K562 (cell line): ENCODE measurements around the gene TERC. TPM values are rescaled to one million over a fixed set of nuclear protein-coding genes. Genes with fewer than 3 reads are reported as not detected.
A peak's percentile ranks its signal among the peaks of the same experiment; 100 is the strongest.

Experiments
- ASH1L ChIP-seq: fragments of 450-650 bp; IDR thresholded peaks from 2 replicates; pipeline ENCODE4 v1.6.1; 2018; ENCODE audit warnings: borderline replicate concordance, mild to moderate bottlenecking, low read depth; ENCODE audit not compliant: partially characterized antibody
- BCLAF1 ChIP-seq, 2 experiments: fragments of 450-650 bp in 1 of 2; IDR thresholded peaks; 2 replicates each; pipeline ENCODE4 v1.6.1; 2011 to 2017; ENCODE audit warnings: low read depth in 2 of 2, antibody characterized with exemption in 1 of 2, borderline replicate concordance in 1 of 2, low read length in 1 of 2, mild to moderate bottlenecking in 1 of 2, mixed read lengths in 1 of 2; ENCODE audit not compliant: control insufficient read depth in 1 of 2
- BRD4 ChIP-seq: fragments of 200-600 bp; sonication (generic); IDR thresholded peaks from 2 replicates; pipeline ENCODE4 v1.6.1; 2017; ENCODE audit warnings: inconsistent platforms
- BRD9 ChIP-seq: fragments of 450-650 bp; IDR thresholded peaks from 2 replicates; pipeline ENCODE4 v1.6.1; 2018; ENCODE audit warnings: low read depth; ENCODE audit not compliant: partially characterized antibody
- CBX3 ChIP-seq, 2 experiments: IDR thresholded peaks; 1 replicate in 1 of 2; 2 replicates in 1 of 2; pipeline ENCODE4 v1.6.1; 2012; ENCODE audit warnings: inconsistent platforms in 2 of 2, low read length in 2 of 2, borderline replicate concordance in 1 of 2, control low read depth in 1 of 2
- CREB3L1 ChIP-seq: fragments of 450-650 bp; IDR thresholded peaks from 2 replicates; pipeline ENCODE4 v1.6.1; 2014; ENCODE audit warnings: low read depth, mild to moderate bottlenecking, moderate library complexity, borderline replicate concordance
- E2F6 ChIP-seq, 2 experiments: IDR thresholded peaks; 2 replicates each; pipeline ENCODE4 v1.6.1; 2011; ENCODE audit warnings: borderline replicate concordance in 1 of 2, control low read depth in 1 of 2, low read depth in 1 of 2, low read length in 1 of 2, mild to moderate bottlenecking in 1 of 2, mixed read lengths in 1 of 2, moderate library complexity in 1 of 2; ENCODE audit not compliant: insufficient read depth in 1 of 2, insufficient read length in 1 of 2, poor library complexity in 1 of 2, severe bottlenecking in 1 of 2; ENCODE audit errors: extremely low read depth in 1 of 2
- E4F1 ChIP-seq: fragments of 250-450 bp; sonication (Bioruptor Pico); IDR thresholded peaks from 2 replicates; pipeline ENCODE4 v1.5.0; 2021; ENCODE audit warnings: mild to moderate bottlenecking, borderline replicate concordance
- ELF2 ChIP-seq: fragments of 250-450 bp; sonication (Bioruptor Pico); IDR thresholded peaks from 2 replicates; pipeline ENCODE4 v1.5.0; 2021; ENCODE audit warnings: mild to moderate bottlenecking
- EP400 ChIP-seq: fragments of 450-650 bp; IDR thresholded peaks from 2 replicates; pipeline ENCODE4 v1.6.1; 2017; ENCODE audit warnings: antibody characterized with exemption, mild to moderate bottlenecking, moderate library complexity
- HDAC1 ChIP-seq, 2 experiments: fragments of 450-650 bp; IDR thresholded peaks; 2 replicates each; pipeline ENCODE4 v1.6.1; 2016 to 2017; ENCODE audit warnings: inconsistent platforms in 1 of 2, mild to moderate bottlenecking in 1 of 2, moderate library complexity in 1 of 2
- HDAC2 ChIP-seq: fragments of 450-650 bp; IDR thresholded peaks from 2 replicates; pipeline ENCODE4 v1.6.1; 2016; ENCODE audit warnings: mild to moderate bottlenecking
- KDM5B ChIP-seq: fragments of 200-600 bp; sonication (generic); IDR thresholded peaks from 2 replicates; pipeline ENCODE4 v1.6.1; 2012; ENCODE audit warnings: low read depth, mild to moderate bottlenecking, moderate library complexity, low read length, control low read depth, inconsistent platforms; ENCODE audit not compliant: insufficient replicate concordance
- NR0B1 ChIP-seq: fragments of 450-650 bp; IDR thresholded peaks from one replicate; pipeline ENCODE4 v1.6.1; 2018; ENCODE audit warnings: mild to moderate bottlenecking, moderate library complexity; ENCODE audit not compliant: partially characterized antibody
- TSC22D4 ChIP-seq: fragments of 450-650 bp; IDR thresholded peaks from 2 replicates; pipeline ENCODE4 v1.6.1; 2016; ENCODE audit warnings: missing genetic modification characterization, missing biosample characterization, control low read depth
- ZNF707 ChIP-seq: fragments of 250-450 bp; sonication (Bioruptor Pico); conservative IDR thresholded peaks from 2 replicates; pipeline ENCODE4 v1.8.0; 2022; ENCODE audit warnings: inconsistent platforms, mild to moderate bottlenecking, moderate library complexity
- polyA plus RNA-seq, 8 experiments: library from polyadenylated mRNA; depleted of rRNA in 4 of 8; stranded (reverse) in 5 of 8; unstranded in 3 of 8; fragments of >200 nt; fragmentation: Nextera tagmentation in 2 of 8; fragmentation: Illumina TruSeq in 1 of 8; extraction: Ambion mirVana in 2 of 8; extraction: Trizol in 1 of 8; gene quantifications; 2 replicates each; pipeline versions ENCODE4 v1.2.1 to v1.2.3, GENCODE V29; 2011 to 2014; ENCODE audit warnings: inconsistent platforms in 1 of 8, missing spikeins in 1 of 8
- total RNA-seq, 7 experiments: library from RNA; depleted of rRNA in 6 of 7; stranded (reverse); fragments of >200 nt in 6 of 7; fragmentation: Illumina TruSeq in 2 of 7; extraction: Trizol in 2 of 7; gene quantifications; 2 replicates each; pipeline versions ENCODE4 v1.2.1 to v1.2.3, GENCODE V29; 2011 to 2021; ENCODE audit warnings: low replicate concordance in 1 of 7

The TERC gene
- total and polyA plus RNA-seq, 9 of the 15 experiments (the other 6 are each of a cell fraction or from before 2014, with no cell fraction given) = 0.77 to 234 (median 27.9) TPM; not detected in 3

- TF ChIP-seq TSC22D4 (tag) = no peak
- TF ChIP-seq E2F6 (IDR thresholded peaks at IDR 0.05; ENCODE audit: borderline replicate concordance in 1 of 2, extremely low read depth in 1 of 2, insufficient read depth in 1 of 2, insufficient read length in 1 of 2, low read depth in 1 of 2, low read length in 1 of 2, poor library complexity in 1 of 2, severe bottlenecking in 1 of 2) = peak in 1 of 2 experiments; percentile 26
- no peak for TF ChIP-seq BCLAF1 (IDR thresholded peaks at IDR 0.05; ENCODE audit: borderline replicate concordance in 1 of 2, control insufficient read depth in 1 of 2, low read depth in 2 of 2, low read length in 1 of 2)
- 0 out of 2 replicates have a peak, but pooled peaks have one; percentile 35 for TF ChIP-seq HDAC2
- 0 out of 2 replicates have a peak, but pooled peaks have one; percentile 30 for TF ChIP-seq ZNF707 (CRISPR knock-in tag)
- TF ChIP-seq HDAC1 (IDR thresholded peaks at IDR 0.05) = peak in 1 of 2 experiments; percentile 30; a peak in 2 of 4 replicates
- no peak for TF ChIP-seq NR0B1
- TF ChIP-seq E4F1 = no peak
- peak in 1 of 2 experiments; percentile 65; a peak in 1 of 3 replicates for TF ChIP-seq CBX3 (IDR thresholded peaks at IDR 0.05; ENCODE audit: borderline replicate concordance in 1 of 2, low read length in 2 of 2)
- TF ChIP-seq BRD9 = peak; percentile 16
- no peak for TF ChIP-seq KDM5B
- TF ChIP-seq BRD4 = peak; percentile 92
- peak; percentile 42 for TF ChIP-seq ASH1L
- TF ChIP-seq EP400 = peak; percentile 4
- TF ChIP-seq ELF2 (CRISPR knock-in tag) = no peak
- TF ChIP-seq CREB3L1 = peak; percentile 91
These were observed 7.5 kb upstream of the TERC start (continued) for GRCh38 chr3:169772305-169772896.
